ENCODE data around the gene TBCC. TPM values are rescaled to one million over a fixed set of nuclear protein-coding genes. Genes with fewer than 3 reads are reported as not detected.

TBCC gene
- total RNA-seq, 1 donor from 2014 or later = 17.8 TPM

DNA sequence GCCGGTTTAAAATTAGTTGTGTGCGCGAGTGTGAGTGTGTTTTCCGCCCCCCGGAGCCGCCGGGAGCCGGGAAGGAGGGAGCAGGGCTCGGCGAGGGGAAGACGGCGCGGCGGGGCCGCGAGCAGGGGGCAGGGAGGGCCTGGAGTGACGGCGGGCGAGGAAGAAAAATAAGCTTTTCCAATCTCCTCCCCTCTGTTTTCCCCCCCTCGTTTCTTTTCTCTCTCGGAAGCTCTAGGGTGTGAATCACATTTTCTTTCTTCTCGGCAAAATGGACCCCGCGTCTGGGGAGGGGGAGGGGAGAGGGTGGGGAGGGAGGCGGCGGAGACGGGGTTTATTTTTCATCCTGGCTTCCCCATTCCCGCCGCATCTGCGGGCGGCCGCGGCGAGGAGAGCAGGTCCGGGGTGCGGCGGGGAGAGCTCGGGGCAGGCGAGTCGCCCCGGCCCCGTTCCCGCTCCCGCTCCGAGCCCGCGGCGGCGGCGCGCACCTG is 36.8 kb upstream of the TBCC start:
- TF ChIP-seq, protein P1, sequence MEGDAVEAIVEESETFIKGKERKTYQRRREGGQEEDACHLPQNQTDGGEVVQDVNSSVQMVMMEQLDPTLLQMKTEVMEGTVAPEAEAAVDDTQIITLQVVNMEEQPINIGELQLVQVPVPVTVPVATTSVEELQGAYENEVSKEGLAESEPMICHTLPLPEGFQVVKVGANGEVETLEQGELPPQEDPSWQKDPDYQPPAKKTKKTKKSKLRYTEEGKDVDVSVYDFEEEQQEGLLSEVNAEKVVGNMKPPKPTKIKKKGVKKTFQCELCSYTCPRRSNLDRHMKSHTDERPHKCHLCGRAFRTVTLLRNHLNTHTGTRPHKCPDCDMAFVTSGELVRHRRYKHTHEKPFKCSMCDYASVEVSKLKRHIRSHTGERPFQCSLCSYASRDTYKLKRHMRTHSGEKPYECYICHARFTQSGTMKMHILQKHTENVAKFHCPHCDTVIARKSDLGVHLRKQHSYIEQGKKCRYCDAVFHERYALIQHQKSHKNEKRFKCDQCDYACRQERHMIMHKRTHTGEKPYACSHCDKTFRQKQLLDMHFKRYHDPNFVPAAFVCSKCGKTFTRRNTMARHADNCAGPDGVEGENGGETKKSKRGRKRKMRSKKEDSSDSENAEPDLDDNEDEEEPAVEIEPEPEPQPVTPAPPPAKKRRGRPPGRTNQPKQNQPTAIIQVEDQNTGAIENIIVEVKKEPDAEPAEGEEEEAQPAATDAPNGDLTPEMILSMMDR (IDR thresholded peaks at IDR 0.05) = no peak
- Histone ChIP-seq H3K27ac (peak overlapping the region; percentile 100), H3K36me3 (no peaks in the 10 kb centered on the region), H3K4me3 (peak overlapping the region; percentile 95), H3K4me1 (peaks cover 29% of the 10 kb centered on the region), H3K27me3 (no peaks in the 10 kb centered on the region), H3K9me3 (no peaks in the 10 kb centered on the region)
- intact Hi-C loops (cut with DNase I) = no loop called here
- ATAC-seq = peak; percentile 76
- DNase-seq = peak; percentile 89

DNA sequence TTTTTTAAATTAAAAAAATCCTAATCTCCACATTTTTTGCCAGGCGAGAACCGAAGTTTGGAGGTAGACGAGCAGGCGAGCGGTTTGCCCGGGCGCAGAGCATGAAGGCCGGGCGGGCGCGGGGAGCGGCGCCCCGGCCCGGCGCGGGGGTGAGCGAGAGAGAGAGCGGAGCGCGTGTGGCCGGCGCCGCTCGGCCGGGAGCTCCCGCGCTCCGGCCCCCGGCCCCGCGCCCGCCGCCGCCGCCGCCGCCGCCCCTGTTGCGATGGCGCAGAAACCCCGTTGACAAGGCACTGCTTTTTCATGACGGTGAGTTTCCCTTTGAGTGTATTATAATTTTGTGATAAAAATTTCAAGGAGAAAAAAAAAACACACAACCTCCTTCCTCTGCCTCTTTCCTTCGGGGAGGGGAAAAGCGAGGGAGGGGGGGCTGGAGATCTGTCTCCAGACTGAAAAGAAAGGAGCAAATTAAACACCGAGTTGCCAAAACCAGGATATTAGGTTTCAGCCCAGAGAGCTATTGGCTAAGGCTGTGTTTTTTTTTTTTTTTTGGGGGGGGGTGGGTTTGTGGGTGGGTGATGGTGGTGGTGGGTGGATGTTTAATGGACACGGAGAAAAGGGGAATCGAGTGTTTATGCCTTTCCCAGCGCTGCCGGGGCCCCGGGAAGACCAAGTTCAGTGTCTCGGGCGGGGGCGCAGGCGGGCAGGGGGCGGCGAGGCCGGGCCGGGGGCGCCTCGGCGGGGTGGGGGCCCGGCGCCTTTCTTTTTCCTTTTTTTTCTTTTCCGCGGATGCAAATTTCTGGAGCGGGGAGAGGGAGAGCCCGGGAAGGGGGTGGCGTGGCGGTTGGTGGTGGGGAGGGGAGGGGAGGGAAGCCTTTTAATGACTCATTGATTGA is 36.1 kb upstream of the TBCC start, which contains the start of gene BICRAL:
Gene BICRAL (plus strand): TSS at position 257 of the 893 bp plus-strand sequence. CDS start 39,971 bp downstream, outside the sequence.
- Histone ChIP-seq H3K4me3 (peak within 1 kb of the TSS; percentile 95), H3K36me3 (no peaks in the 10 kb centered on the region), H3K9me3 (no peaks in the 10 kb centered on the region), H3K4me1 (peaks cover 22% of the 10 kb centered on the region), H3K27me3 (no peaks in the 10 kb centered on the region), H3K27ac (peak within 1 kb of the TSS; percentile 100)
- peak; percentile 75 for DNase-seq
- TF ChIP-seq, protein P1 (IDR thresholded peaks at IDR 0.05) = no peak
- intact Hi-C loops (cut with DNase I) = no loop called here
- ATAC-seq = peak; percentile 51

DNA sequence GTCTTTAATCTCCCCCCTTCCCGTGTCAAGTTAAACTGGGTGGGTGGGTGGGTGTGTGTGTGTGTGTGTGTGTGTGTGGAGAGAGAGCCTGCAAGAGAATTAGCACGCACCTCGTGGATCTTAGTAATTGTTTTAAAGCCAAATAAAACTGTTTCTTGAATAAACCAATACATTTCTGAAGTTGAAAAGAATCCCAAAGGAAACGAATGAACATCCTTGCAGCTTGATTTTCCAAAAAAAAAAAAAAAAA is 35.6 kb upstream of the TBCC start:
- TF ChIP-seq, protein P1 (IDR thresholded peaks at IDR 0.05) = no peak
- H3K9me3 ChIP-seq = no peaks in the 10 kb centered on the region
- peak overlapping the region; percentile 95 for H3K4me3 ChIP-seq
- ATAC-seq (no peak), DNase-seq (no peak)
- intact Hi-C loops (cut with DNase I) = no loop called here
- H3K4me1 ChIP-seq = peaks cover 18% of the 10 kb centered on the region
- no peaks in the 10 kb centered on the region for H3K36me3 ChIP-seq
- H3K27me3 ChIP-seq = no peaks in the 10 kb centered on the region
- H3K27ac ChIP-seq = peak overlapping the region; percentile 100

DNA sequence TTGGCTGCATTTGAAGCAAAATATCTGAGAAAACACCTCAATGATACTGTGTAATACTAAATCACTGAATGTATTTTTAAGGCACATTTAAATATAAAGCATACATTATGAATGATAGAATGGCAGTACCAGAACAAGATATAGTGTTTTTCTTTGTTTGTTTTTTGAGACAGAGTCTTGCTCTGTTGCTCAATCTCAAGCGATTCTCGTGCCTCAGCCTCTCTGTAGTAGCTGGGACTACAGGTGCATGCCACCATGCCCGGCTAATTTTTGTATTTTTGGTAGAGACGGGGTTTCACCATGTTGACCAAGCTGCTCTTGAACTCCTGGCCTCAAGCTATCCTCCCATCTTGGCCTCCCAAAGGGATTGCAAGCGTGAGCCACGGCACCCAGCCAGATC is 33.6 kb upstream of the TBCC start:
- ATAC-seq (no peak), DNase-seq (no peak)
- no peaks in the 10 kb centered on the region for H3K9me3 ChIP-seq
- H3K4me3 ChIP-seq = no peak overlapping the region
- intact Hi-C loops (cut with DNase I) = no loop called here
- no peaks in the 10 kb centered on the region for H3K27me3 ChIP-seq
- TF ChIP-seq, protein P1 (IDR thresholded peaks at IDR 0.05) = no peak
- no peaks in the 10 kb centered on the region for H3K36me3 ChIP-seq
- no peak overlapping the region for H3K27ac ChIP-seq
- H3K4me1 ChIP-seq = peaks cover 11% of the 10 kb centered on the region

DNA sequence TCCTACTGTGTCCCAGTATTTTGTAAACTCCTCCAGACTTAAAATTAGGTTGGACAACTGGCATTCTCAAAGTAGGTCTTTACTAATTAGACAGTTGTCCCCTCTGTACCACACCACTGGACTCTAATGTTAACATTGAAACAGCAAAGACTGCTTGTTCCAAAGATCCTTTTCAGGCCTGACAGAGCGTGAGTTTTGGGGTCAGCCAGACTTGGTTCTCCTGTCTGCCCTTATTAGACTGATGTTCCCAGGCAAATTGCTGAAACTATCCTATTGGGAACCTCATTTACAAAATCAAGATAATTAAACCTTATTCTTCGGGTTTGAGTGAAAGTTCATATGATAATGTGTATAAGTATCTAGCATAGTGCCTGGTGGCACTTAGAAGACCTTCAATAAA is 32.2 kb upstream of the TBCC start:
- Histone ChIP-seq H3K36me3 (no peaks in the 10 kb centered on the region), H3K27me3 (no peaks in the 10 kb centered on the region), H3K27ac (no peak overlapping the region), H3K4me3 (no peak overlapping the region), H3K9me3 (no peaks in the 10 kb centered on the region), H3K4me1 (peaks cover 11% of the 10 kb centered on the region)
- ATAC-seq (no peak), DNase-seq (no peak)
- intact Hi-C loops (cut with DNase I) = no loop called here
- TF ChIP-seq, protein P1 (IDR thresholded peaks at IDR 0.05) = no peak

Measured in upper lobe of right lung (tissue), 1 donor.